Measurements from ENCODE around the gene ESD. TPM values are rescaled to one million over a fixed set of nuclear protein-coding genes. Genes with fewer than 3 reads are reported as not detected.

Gene ESD
- total and polyA plus RNA-seq, 2 experiments from 2014 or later = 61.0 to 123 TPM

DNA sequence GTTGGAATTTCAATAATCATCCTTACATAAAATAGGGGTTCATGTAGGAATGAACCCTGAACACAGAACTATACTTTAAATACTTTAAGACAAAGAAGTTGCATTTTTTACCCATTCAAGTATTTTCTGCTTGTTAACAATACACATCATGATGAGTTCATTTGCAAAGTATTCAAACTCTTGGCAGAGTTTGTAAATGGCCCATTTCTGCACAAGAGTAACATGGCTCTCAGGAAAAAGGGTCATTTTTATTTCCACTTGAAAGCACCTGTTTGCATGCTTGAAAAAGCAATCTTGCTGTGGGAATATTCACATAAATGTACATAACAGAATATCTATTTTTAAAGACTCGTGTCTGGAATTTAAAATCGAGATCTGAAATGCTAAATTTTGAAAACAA is 18.1 kb downstream of the ESD start:
- Histone ChIP-seq H4K20me1 (replicated peaks; ENCODE audit: insufficient read depth) (no peaks in the 10 kb centered on the region), H3K36me3 (ENCODE audit: insufficient read depth) (peaks cover 11% of the 10 kb centered on the region; the same call in 1 of the 2 replicates), H3K27ac (ENCODE audit: low read depth) (no peak overlapping the region), H3K27me3 (ENCODE audit: insufficient read depth) (no peaks in the 10 kb centered on the region), H3K79me2 (replicated peaks; ENCODE audit: insufficient read depth) (no peaks in the 10 kb centered on the region), H3K4me3 (no peak overlapping the region), H3K9me2 (ENCODE audit: insufficient read depth) (no peaks in the 10 kb centered on the region), H2AFZ (no peak overlapping the region), H3K4me1 (ENCODE audit: insufficient read depth) (no peaks in the 10 kb centered on the region), H3K4me2 (no peak overlapping the region), H3F3A (replicated peaks; ENCODE audit: low read depth) (no peaks in the 10 kb centered on the region)
- H3K27me3 Mint-ChIP-seq (ENCODE audit: insufficient read depth, low read depth, poor library complexity) = no peaks in the 10 kb centered on the region
- no peaks in the 10 kb centered on the region for H3K9me3 Mint-ChIP-seq
- no peak overlapping the region for H3K4me3 Mint-ChIP-seq
- H3K36me3 Mint-ChIP-seq (ENCODE audit: low read depth) = peaks cover 30% of the 10 kb centered on the region; the same call in 2 of the 3 replicates
- TF ChIP-seq EZH2phosphoT487 (IDR thresholded peaks at IDR 0.05; ENCODE audit: unreplicated experiment) = no peak
- TF ChIP-seq JUNB (IDR thresholded peaks at IDR 0.05; ENCODE audit: unreplicated experiment) = no peak
- TF ChIP-seq POLR2AphosphoS5 (IDR thresholded peaks at IDR 0.05; ENCODE audit: low read depth) = no peak
- no peak for TF ChIP-seq ETS1 (IDR thresholded peaks at IDR 0.05)
- no peak for TF ChIP-seq ZNF462 (CRISPR knock-in tag; IDR thresholded peaks at IDR 0.05)
- no peak for TF ChIP-seq STAT1 (IDR thresholded peaks at IDR 0.05; ENCODE audit: unreplicated experiment)
- TF ChIP-seq ZNF331 (CRISPR knock-in tag; IDR thresholded peaks at IDR 0.05; ENCODE audit: low read depth) = no peak
- TF ChIP-seq CREB1 (CRISPR knock-in tag; IDR thresholded peaks at IDR 0.05; ENCODE audit: low read depth) = no peak
- TF ChIP-seq REST (IDR thresholded peaks at IDR 0.05; ENCODE audit: unreplicated experiment) = no peak
- TF ChIP-seq, protein P1, sequence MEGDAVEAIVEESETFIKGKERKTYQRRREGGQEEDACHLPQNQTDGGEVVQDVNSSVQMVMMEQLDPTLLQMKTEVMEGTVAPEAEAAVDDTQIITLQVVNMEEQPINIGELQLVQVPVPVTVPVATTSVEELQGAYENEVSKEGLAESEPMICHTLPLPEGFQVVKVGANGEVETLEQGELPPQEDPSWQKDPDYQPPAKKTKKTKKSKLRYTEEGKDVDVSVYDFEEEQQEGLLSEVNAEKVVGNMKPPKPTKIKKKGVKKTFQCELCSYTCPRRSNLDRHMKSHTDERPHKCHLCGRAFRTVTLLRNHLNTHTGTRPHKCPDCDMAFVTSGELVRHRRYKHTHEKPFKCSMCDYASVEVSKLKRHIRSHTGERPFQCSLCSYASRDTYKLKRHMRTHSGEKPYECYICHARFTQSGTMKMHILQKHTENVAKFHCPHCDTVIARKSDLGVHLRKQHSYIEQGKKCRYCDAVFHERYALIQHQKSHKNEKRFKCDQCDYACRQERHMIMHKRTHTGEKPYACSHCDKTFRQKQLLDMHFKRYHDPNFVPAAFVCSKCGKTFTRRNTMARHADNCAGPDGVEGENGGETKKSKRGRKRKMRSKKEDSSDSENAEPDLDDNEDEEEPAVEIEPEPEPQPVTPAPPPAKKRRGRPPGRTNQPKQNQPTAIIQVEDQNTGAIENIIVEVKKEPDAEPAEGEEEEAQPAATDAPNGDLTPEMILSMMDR (conservative IDR thresholded peaks at IDR 0.05; ENCODE audit: low read depth in 2 of 2) = no peak
- TF ChIP-seq NANOG (IDR thresholded peaks at IDR 0.05; ENCODE audit: borderline replicate concordance) = no peak
- TF ChIP-seq ZNF114 (CRISPR knock-in tag; IDR thresholded peaks at IDR 0.05) = no peak
- TF ChIP-seq EZH2 (IDR thresholded peaks at IDR 0.05; ENCODE audit: low read depth, unreplicated experiment) = no peak
- H3K4me1 Mint-ChIP-seq = no peaks in the 10 kb centered on the region
- no peak for DNase-seq (ENCODE audit: low spot score)
- no peak overlapping the region for H3K27ac Mint-ChIP-seq
- no peak for ATAC-seq
